ENCODE data around the gene USH1G. TPM values are rescaled to one million over a fixed set of nuclear protein-coding genes. Genes with fewer than 3 reads are reported as not detected.
A peak's percentile ranks its signal among the peaks of the same experiment; 100 is the strongest.

Gene USH1G
- total and polyA plus RNA-seq, 2 of the 13 experiments (the other 11 are each of a cell fraction or from before 2014, with no cell fraction given) = 0.04 TPM; not detected in 1

DNA sequence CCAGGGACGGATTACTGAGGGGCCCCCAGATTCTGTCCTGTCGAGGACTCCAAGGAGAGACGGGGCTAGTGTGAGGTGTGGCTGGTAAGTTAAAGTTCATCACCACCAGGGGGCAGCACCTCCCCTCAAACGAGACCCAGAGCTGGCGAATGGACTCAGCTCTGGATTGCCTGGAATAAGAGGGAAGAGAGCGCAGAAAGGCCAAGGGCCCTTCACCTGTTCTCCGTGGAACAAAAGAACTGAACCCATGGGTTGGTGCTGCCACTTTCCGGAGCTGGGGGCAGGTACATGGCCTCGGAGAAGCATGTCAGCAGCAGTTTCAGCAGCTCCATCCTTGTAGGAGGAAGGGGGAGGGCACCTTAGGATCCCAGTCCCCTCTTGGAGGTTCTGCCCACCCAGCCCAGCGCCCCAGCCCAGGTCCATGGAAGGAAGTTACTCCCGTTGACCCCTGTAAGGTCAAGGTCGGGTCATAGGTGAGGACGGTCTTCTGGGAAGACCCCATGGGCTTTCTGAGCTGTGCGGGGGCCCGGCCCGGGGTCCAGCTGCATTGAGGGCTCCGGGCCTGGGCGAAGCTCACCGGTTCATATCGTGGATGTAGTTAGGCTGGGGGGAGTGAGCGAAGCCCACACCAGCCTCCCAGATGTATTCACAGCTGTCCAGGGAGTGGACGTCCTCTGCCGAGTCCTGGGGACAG is 38.7 kb upstream of the USH1G start (continued):
- no peak for TF ChIP-seq ZNF572 (CRISPR knock-in tag; IDR thresholded peaks at IDR 0.05)
- TF ChIP-seq, protein P1, sequence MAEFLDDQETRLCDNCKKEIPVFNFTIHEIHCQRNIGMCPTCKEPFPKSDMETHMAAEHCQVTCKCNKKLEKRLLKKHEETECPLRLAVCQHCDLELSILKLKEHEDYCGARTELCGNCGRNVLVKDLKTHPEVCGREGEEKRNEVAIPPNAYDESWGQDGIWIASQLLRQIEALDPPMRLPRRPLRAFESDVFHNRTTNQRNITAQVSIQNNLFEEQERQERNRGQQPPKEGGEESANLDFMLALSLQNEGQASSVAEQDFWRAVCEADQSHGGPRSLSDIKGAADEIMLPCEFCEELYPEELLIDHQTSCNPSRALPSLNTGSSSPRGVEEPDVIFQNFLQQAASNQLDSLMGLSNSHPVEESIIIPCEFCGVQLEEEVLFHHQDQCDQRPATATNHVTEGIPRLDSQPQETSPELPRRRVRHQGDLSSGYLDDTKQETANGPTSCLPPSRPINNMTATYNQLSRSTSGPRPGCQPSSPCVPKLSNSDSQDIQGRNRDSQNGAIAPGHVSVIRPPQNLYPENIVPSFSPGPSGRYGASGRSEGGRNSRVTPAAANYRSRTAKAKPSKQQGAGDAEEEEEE (CRISPR knock-in tag; IDR thresholded peaks at IDR 0.05; ENCODE audit: borderline replicate concordance) = no peak
- TF ChIP-seq ZSCAN30 (CRISPR knock-in tag; IDR thresholded peaks at IDR 0.05) = no peak
- TF ChIP-seq PBX2 (CRISPR knock-in tag; IDR thresholded peaks at IDR 0.05) = no peak
- TF ChIP-seq, protein P2, sequence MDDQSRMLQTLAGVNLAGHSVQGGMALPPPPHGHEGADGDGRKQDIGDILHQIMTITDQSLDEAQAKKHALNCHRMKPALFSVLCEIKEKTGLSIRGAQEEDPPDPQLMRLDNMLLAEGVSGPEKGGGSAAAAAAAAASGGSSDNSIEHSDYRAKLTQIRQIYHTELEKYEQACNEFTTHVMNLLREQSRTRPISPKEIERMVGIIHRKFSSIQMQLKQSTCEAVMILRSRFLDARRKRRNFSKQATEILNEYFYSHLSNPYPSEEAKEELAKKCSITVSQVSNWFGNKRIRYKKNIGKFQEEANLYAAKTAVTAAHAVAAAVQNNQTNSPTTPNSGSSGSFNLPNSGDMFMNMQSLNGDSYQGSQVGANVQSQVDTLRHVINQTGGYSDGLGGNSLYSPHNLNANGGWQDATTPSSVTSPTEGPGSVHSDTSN (CRISPR knock-in tag; IDR thresholded peaks at IDR 0.05; ENCODE audit: borderline replicate concordance) = no peak
- no peak for TF ChIP-seq RAD51 (IDR thresholded peaks at IDR 0.05; ENCODE audit: borderline replicate concordance)
- TF ChIP-seq TGIF2 (CRISPR knock-in tag; IDR thresholded peaks at IDR 0.05) = 0 out of 2 replicates have a peak, but pooled peaks have one; percentile 37
- no peak for TF ChIP-seq SIX4 (CRISPR knock-in tag; IDR thresholded peaks at IDR 0.05)
- TF ChIP-seq RXRA (CRISPR knock-in tag; IDR thresholded peaks at IDR 0.05) = no peak

Data from HepG2 (cell line).